Measurements from ENCODE around the gene PKP4.

DNA sequence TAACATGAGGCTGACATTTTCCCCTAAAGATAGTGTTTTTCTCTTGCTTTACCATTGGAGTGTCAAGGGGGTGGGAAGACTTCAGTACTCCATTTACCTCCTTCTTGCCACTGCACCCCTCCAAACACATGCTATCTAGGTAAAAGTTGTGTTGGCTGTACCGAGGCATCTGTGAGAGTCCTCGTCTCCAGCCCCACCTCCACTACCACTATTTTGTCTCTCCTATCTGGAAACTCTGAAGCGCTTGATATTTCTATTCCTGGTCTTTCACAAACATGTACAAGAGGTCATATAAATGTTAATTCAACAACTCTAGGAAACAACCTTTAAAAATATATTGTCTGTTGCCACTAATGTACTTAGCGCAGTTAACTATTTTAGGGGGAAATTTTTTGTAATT is 132.6 kb downstream of the PKP4 start:
- TF ChIP-seq EZH2phosphoT487 (IDR thresholded peaks at IDR 0.05; ENCODE audit: unreplicated experiment) (no peak), NANOG (IDR thresholded peaks at IDR 0.05; ENCODE audit: borderline replicate concordance) (no peak), EZH2 (IDR thresholded peaks at IDR 0.05; ENCODE audit: low read depth, unreplicated experiment) (no peak), POLR2AphosphoS5 (IDR thresholded peaks at IDR 0.05; ENCODE audit: low read depth) (no peak), ZNF331 (CRISPR knock-in tag; IDR thresholded peaks at IDR 0.05; ENCODE audit: low read depth) (no peak), CREB1 (CRISPR knock-in tag; IDR thresholded peaks at IDR 0.05; ENCODE audit: low read depth) (no peak), JUNB (IDR thresholded peaks at IDR 0.05; ENCODE audit: unreplicated experiment) (no peak), ZNF114 (CRISPR knock-in tag; IDR thresholded peaks at IDR 0.05) (no peak)
- TF ChIP-seq, protein P1, sequence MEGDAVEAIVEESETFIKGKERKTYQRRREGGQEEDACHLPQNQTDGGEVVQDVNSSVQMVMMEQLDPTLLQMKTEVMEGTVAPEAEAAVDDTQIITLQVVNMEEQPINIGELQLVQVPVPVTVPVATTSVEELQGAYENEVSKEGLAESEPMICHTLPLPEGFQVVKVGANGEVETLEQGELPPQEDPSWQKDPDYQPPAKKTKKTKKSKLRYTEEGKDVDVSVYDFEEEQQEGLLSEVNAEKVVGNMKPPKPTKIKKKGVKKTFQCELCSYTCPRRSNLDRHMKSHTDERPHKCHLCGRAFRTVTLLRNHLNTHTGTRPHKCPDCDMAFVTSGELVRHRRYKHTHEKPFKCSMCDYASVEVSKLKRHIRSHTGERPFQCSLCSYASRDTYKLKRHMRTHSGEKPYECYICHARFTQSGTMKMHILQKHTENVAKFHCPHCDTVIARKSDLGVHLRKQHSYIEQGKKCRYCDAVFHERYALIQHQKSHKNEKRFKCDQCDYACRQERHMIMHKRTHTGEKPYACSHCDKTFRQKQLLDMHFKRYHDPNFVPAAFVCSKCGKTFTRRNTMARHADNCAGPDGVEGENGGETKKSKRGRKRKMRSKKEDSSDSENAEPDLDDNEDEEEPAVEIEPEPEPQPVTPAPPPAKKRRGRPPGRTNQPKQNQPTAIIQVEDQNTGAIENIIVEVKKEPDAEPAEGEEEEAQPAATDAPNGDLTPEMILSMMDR (conservative IDR thresholded peaks at IDR 0.05; ENCODE audit: low read depth in 2 of 2), result no peak
- TF ChIP-seq, protein P2, sequence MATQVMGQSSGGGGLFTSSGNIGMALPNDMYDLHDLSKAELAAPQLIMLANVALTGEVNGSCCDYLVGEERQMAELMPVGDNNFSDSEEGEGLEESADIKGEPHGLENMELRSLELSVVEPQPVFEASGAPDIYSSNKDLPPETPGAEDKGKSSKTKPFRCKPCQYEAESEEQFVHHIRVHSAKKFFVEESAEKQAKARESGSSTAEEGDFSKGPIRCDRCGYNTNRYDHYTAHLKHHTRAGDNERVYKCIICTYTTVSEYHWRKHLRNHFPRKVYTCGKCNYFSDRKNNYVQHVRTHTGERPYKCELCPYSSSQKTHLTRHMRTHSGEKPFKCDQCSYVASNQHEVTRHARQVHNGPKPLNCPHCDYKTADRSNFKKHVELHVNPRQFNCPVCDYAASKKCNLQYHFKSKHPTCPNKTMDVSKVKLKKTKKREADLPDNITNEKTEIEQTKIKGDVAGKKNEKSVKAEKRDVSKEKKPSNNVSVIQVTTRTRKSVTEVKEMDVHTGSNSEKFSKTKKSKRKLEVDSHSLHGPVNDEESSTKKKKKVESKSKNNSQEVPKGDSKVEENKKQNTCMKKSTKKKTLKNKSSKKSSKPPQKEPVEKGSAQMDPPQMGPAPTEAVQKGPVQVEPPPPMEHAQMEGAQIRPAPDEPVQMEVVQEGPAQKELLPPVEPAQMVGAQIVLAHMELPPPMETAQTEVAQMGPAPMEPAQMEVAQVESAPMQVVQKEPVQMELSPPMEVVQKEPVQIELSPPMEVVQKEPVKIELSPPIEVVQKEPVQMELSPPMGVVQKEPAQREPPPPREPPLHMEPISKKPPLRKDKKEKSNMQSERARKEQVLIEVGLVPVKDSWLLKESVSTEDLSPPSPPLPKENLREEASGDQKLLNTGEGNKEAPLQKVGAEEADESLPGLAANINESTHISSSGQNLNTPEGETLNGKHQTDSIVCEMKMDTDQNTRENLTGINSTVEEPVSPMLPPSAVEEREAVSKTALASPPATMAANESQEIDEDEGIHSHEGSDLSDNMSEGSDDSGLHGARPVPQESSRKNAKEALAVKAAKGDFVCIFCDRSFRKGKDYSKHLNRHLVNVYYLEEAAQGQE (IDR thresholded peaks at IDR 0.05; ENCODE audit: unreplicated experiment), result no peak
- TF ChIP-seq, protein P3, sequence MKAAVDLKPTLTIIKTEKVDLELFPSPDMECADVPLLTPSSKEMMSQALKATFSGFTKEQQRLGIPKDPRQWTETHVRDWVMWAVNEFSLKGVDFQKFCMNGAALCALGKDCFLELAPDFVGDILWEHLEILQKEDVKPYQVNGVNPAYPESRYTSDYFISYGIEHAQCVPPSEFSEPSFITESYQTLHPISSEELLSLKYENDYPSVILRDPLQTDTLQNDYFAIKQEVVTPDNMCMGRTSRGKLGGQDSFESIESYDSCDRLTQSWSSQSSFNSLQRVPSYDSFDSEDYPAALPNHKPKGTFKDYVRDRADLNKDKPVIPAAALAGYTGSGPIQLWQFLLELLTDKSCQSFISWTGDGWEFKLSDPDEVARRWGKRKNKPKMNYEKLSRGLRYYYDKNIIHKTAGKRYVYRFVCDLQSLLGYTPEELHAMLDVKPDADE (IDR thresholded peaks at IDR 0.05), result no peak
- TF ChIP-seq, protein P4, sequence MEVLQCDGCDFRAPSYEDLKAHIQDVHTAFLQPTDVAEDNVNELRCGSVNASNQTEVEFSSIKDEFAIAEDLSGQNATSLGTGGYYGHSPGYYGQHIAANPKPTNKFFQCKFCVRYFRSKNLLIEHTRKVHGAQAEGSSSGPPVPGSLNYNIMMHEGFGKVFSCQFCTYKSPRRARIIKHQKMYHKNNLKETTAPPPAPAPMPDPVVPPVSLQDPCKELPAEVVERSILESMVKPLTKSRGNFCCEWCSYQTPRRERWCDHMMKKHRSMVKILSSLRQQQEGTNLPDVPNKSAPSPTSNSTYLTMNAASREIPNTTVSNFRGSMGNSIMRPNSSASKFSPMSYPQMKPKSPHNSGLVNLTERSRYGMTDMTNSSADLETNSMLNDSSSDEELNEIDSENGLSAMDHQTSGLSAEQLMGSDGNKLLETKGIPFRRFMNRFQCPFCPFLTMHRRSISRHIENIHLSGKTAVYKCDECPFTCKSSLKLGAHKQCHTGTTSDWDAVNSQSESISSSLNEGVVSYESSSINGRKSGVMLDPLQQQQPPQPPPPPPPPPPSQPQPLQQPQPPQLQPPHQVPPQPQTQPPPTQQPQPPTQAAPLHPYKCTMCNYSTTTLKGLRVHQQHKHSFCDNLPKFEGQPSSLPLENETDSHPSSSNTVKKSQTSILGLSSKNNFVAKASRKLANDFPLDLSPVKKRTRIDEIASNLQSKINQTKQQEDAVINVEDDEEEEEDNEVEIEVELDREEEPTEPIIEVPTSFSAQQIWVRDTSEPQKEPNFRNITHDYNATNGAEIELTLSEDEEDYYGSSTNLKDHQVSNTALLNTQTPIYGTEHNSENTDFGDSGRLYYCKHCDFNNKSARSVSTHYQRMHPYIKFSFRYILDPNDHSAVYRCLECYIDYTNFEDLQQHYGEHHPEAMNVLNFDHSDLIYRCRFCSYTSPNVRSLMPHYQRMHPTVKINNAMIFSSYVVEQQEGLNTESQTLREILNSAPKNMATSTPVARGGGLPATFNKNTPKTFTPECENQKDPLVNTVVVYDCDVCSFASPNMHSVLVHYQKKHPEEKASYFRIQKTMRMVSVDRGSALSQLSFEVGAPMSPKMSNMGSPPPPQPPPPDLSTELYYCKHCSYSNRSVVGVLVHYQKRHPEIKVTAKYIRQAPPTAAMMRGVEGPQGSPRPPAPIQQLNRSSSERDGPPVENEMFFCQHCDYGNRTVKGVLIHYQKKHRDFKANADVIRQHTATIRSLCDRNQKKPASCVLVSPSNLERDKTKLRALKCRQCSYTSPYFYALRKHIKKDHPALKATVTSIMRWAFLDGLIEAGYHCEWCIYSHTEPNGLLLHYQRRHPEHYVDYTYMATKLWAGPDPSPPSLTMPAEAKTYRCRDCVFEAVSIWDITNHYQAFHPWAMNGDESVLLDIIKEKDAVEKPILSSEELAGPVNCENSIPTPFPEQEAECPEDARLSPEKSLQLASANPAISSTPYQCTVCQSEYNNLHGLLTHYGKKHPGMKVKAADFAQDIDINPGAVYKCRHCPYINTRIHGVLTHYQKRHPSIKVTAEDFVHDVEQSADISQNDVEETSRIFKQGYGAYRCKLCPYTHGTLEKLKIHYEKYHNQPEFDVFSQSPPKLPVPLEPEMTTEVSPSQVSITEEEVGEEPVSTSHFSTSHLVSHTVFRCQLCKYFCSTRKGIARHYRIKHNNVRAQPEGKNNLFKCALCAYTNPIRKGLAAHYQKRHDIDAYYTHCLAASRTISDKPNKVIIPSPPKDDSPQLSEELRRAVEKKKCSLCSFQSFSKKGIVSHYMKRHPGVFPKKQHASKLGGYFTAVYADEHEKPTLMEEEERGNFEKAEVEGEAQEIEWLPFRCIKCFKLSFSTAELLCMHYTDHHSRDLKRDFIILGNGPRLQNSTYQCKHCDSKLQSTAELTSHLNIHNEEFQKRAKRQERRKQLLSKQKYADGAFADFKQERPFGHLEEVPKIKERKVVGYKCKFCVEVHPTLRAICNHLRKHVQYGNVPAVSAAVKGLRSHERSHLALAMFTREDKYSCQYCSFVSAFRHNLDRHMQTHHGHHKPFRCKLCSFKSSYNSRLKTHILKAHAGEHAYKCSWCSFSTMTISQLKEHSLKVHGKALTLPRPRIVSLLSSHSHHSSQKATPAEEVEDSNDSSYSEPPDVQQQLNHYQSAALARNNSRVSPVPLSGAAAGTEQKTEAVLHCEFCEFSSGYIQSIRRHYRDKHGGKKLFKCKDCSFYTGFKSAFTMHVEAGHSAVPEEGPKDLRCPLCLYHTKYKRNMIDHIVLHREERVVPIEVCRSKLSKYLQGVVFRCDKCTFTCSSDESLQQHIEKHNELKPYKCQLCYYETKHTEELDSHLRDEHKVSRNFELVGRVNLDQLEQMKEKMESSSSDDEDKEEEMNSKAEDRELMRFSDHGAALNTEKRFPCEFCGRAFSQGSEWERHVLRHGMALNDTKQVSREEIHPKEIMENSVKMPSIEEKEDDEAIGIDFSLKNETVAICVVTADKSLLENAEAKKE (CRISPR knock-in tag; IDR thresholded peaks at IDR 0.05), result no peak
